Mesendoderm (in vitro differentiated cells): ENCODE data around the gene ARHGEF16.

Experiments
- DNase-seq: peaks from one replicate; pipeline ENCODE4 v3.0.0; 2013
- H2AK5ac ChIP-seq: 2 replicates; pipeline ENCODE4 v1.6.1; 2013; ENCODE audit warnings: low read length, inconsistent platforms
- H2BK120ac ChIP-seq: 2 replicates; pipeline ENCODE4 v1.6.1; 2013; ENCODE audit warnings: low read depth, mild to moderate bottlenecking, low read length, moderate library complexity, mixed read lengths
- H2BK15ac ChIP-seq: replicated peaks from 2 replicates; pipeline ENCODE4 v1.6.1; 2013; ENCODE audit warnings: low read depth, mild to moderate bottlenecking, moderate library complexity
- H2BK5ac ChIP-seq: 2 replicates; pipeline ENCODE4 v1.6.1; 2013; ENCODE audit warnings: low read length, inconsistent platforms
- H3K18ac ChIP-seq: 2 replicates; pipeline ENCODE4 v1.6.1; 2013; ENCODE audit warnings: mild to moderate bottlenecking, low read length, mixed read lengths
- H3K23ac ChIP-seq: one replicate; pipeline ENCODE4 v1.6.1; 2013; ENCODE audit warnings: low read length
- H3K27ac ChIP-seq: 2 replicates; pipeline ENCODE4 v1.5.1; 2013; ENCODE audit warnings: low read depth, mild to moderate bottlenecking, inconsistent platforms, low read length, moderate library complexity
- H3K27me3 ChIP-seq: 2 replicates; pipeline ENCODE4 v1.6.1; 2013; ENCODE audit warnings: low read length, control low read depth, mild to moderate bottlenecking, inconsistent platforms; ENCODE audit not compliant: insufficient read depth, poor library complexity
- H3K36me3 ChIP-seq: 2 replicates; pipeline ENCODE4 v1.6.1; 2013; ENCODE audit warnings: low read length, inconsistent platforms; ENCODE audit not compliant: control insufficient read depth, insufficient read depth
- H3K4ac ChIP-seq: one replicate; pipeline ENCODE4 v1.6.1; 2013; ENCODE audit warnings: low read depth, mild to moderate bottlenecking, low read length, moderate library complexity
- H3K4me1 ChIP-seq: 2 replicates; pipeline ENCODE4 v1.6.1; 2013; ENCODE audit warnings: low read depth, low read length, inconsistent platforms; ENCODE audit not compliant: control insufficient read depth
- H3K4me2 ChIP-seq: 2 replicates; pipeline ENCODE4 v1.6.1; 2013; ENCODE audit warnings: low read length
- H3K4me3 ChIP-seq: 2 replicates; pipeline ENCODE4 v1.5.1; 2013; ENCODE audit warnings: mild to moderate bottlenecking, low read length
- H3K56ac ChIP-seq: one replicate; pipeline ENCODE4 v1.6.1; 2013; ENCODE audit warnings: low read length
- H3K79me1 ChIP-seq: 2 replicates; pipeline ENCODE4 v1.6.1; 2013; ENCODE audit warnings: low read length, inconsistent platforms
- H3K79me2 ChIP-seq: 2 replicates; pipeline ENCODE4 v1.6.1; 2013; ENCODE audit warnings: mild to moderate bottlenecking, low read length; ENCODE audit not compliant: control insufficient read depth, insufficient read depth
- H3K9ac ChIP-seq: 2 replicates; pipeline ENCODE4 v1.6.1; 2013; ENCODE audit warnings: low read length, inconsistent platforms
- H4K5ac ChIP-seq: one replicate; pipeline ENCODE4 v1.6.1; 2013; ENCODE audit warnings: low read length
- H4K8ac ChIP-seq: one replicate; pipeline ENCODE4 v1.6.1; 2013; ENCODE audit warnings: low read depth, mild to moderate bottlenecking, control low read depth, low read length, moderate library complexity
- WGBS: extraction: QIAGEN DNeasy Blood & Tissue Kit; methylation state at CpG from one replicate; pipeline ENCODE4 v1.1.7; 2013; ENCODE audit warnings: low lambda C conversion rate, missing lambda C conversion rate; ENCODE audit not compliant: insufficient coverage; ENCODE audit errors: extremely low coverage; 5-methylcytosine and 5-hydroxymethylcytosine counted together

Gene ARHGEF16

DNA sequence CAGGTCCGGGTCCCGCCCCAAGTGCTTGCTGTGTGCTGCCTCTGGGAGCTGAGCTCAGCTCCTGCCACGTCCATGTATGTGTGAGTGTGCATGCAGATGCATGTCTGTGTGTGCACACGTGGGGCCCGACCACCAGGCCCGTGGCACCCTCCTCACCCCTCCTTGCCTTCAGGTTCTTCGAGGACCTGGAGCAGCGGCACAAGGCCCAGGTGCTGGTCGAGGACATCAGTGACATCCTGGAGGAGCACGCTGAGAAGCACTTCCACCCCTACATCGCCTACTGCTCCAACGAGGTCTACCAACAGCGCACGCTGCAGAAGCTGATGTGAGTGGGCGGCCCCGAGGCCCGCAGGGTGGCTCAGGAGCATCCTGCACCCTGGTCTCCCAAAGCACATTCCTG, 18.4 kb downstream of the ARHGEF16 start:
- no peaks in the 10 kb centered on the region for H3K27me3 ChIP-seq
- WGBS: no CpG with 5 or more reads among the region's 17 CpGs
- H3K36me3 ChIP-seq: peaks cover 4% of the 10 kb centered on the region
- no peak overlapping the region for H3K4ac ChIP-seq
- H4K8ac ChIP-seq: no peak overlapping the region
- no peak overlapping the region for H2BK120ac ChIP-seq
- H3K9ac ChIP-seq: no peak overlapping the region
- H3K4me1 ChIP-seq: peaks cover 5% of the 10 kb centered on the region
- no peaks in the 10 kb centered on the region for H3K79me2 ChIP-seq
- no peak overlapping the region for H4K5ac ChIP-seq
- DNase-seq: no peak
- H3K4me2 ChIP-seq: no peak overlapping the region
- no peaks in the 10 kb centered on the region for H3K79me1 ChIP-seq
- no peak overlapping the region for H2BK15ac ChIP-seq
- no peak overlapping the region for H3K23ac ChIP-seq
- H3K56ac ChIP-seq: no peak overlapping the region
- no peak overlapping the region for H3K18ac ChIP-seq
- no peak overlapping the region for H3K4me3 ChIP-seq
- H2BK5ac ChIP-seq: no peak overlapping the region
- H3K27ac ChIP-seq: no peak overlapping the region
- H2AK5ac ChIP-seq: no peak overlapping the region

- Histone ChIP-seq H3K4me1 (peaks cover 5% of the 10 kb centered on the region), H3K79me1 (no peaks in the 10 kb centered on the region), H4K8ac (no peak overlapping the region), H3K4ac (no peak overlapping the region), H3K27me3 (no peaks in the 10 kb centered on the region), H2BK15ac (no peak overlapping the region), H2AK5ac (no peak overlapping the region), H3K27ac (no peak overlapping the region), H4K5ac (no peak overlapping the region), H2BK5ac (no peak overlapping the region), H3K4me2 (no peak overlapping the region), H3K79me2 (no peaks in the 10 kb centered on the region), H3K56ac (no peak overlapping the region), H3K9ac (no peak overlapping the region), H2BK120ac (no peak overlapping the region), H3K18ac (no peak overlapping the region), H3K23ac (no peak overlapping the region), H3K4me3 (no peak overlapping the region), H3K36me3 (peaks cover 4% of the 10 kb centered on the region)
- DNase-seq: no peak
- no CpG with 5 or more reads among the region's 20 CpGs for WGBS
Measured at GRCh38 chr1:3473381-3473844, 18.9 kb downstream of the ARHGEF16 start.

- DNase-seq: no peak
- H3K27ac ChIP-seq: no peak overlapping the region
- H3K27me3 ChIP-seq: no peaks in the 10 kb centered on the region
- peaks cover 5% of the 10 kb centered on the region for H3K4me1 ChIP-seq
- H4K8ac ChIP-seq: no peak overlapping the region
- H3K4me2 ChIP-seq: no peak overlapping the region
- no peaks in the 10 kb centered on the region for H3K79me1 ChIP-seq
- H4K5ac ChIP-seq: no peak overlapping the region
- H3K4me3 ChIP-seq: no peak overlapping the region
- H3K36me3 ChIP-seq: peaks cover 4% of the 10 kb centered on the region
- H2BK120ac ChIP-seq: no peak overlapping the region
- no peak overlapping the region for H3K23ac ChIP-seq
- H3K9ac ChIP-seq: no peak overlapping the region
- H2BK5ac ChIP-seq: no peak overlapping the region
- no peak overlapping the region for H2AK5ac ChIP-seq
- no peak overlapping the region for H2BK15ac ChIP-seq
- H3K4ac ChIP-seq: no peak overlapping the region
- H3K18ac ChIP-seq: no peak overlapping the region
- no peak overlapping the region for H3K56ac ChIP-seq
- no CpG with 5 or more reads among the region's 8 CpGs for WGBS
- no peaks in the 10 kb centered on the region for H3K79me2 ChIP-seq
Measured at GRCh38 chr1:3474016-3474415, 19.6 kb downstream of the ARHGEF16 start.

DNA sequence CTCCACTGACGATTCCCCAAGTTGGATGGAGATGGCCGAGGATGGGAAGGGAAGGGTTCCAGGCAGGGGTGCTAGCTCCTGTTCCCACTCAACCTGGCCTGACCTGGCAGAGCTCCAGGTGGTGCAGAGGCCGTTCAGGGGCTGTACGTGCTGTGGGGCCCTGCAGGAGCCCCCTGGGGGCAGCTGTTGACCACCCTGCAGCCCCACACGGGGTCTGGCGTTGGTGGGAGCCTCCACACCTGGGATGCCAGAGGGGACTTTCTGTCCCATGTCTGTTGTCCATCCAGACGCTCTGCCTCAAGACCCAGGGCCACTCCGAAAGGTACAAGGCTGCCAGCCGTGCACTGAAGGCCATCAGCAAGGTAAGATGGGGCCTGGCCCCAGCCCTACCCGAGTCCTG, 20.0 kb downstream of the ARHGEF16 start:
- no peak overlapping the region for H3K9ac ChIP-seq
- H3K56ac ChIP-seq: no peak overlapping the region
- no peak overlapping the region for H3K23ac ChIP-seq
- H2BK15ac ChIP-seq: no peak overlapping the region
- H3K18ac ChIP-seq: no peak overlapping the region
- no peak overlapping the region for H2BK120ac ChIP-seq
- WGBS: no CpG with 5 or more reads among the region's 10 CpGs
- H3K4me2 ChIP-seq: no peak overlapping the region
- no peaks in the 10 kb centered on the region for H3K27me3 ChIP-seq
- H3K36me3 ChIP-seq: peaks cover 4% of the 10 kb centered on the region
- H4K8ac ChIP-seq: no peak overlapping the region
- no peak for DNase-seq
- no peak overlapping the region for H2BK5ac ChIP-seq
- H3K4ac ChIP-seq: no peak overlapping the region
- no peak overlapping the region for H2AK5ac ChIP-seq
- H3K79me1 ChIP-seq: no peaks in the 10 kb centered on the region
- H3K4me1 ChIP-seq: peaks cover 5% of the 10 kb centered on the region
- H3K4me3 ChIP-seq: no peak overlapping the region
- no peaks in the 10 kb centered on the region for H3K79me2 ChIP-seq
- H3K27ac ChIP-seq: no peak overlapping the region
- H4K5ac ChIP-seq: no peak overlapping the region

GRCh38 chr1:3475839-3476573, 21.5 kb downstream of the ARHGEF16 start:
- H3K36me3 ChIP-seq: peaks cover 4% of the 10 kb centered on the region
- no peak overlapping the region for H3K27ac ChIP-seq
- no peak overlapping the region for H3K9ac ChIP-seq
- H3K27me3 ChIP-seq: no peaks in the 10 kb centered on the region
- H2BK15ac ChIP-seq: no peak overlapping the region
- no peak overlapping the region for H3K4me2 ChIP-seq
- H3K4ac ChIP-seq: no peak overlapping the region
- no CpG with 5 or more reads among the region's 14 CpGs for WGBS
- no peak overlapping the region for H3K4me3 ChIP-seq
- H2AK5ac ChIP-seq: no peak overlapping the region
- DNase-seq: no peak
- H4K5ac ChIP-seq: no peak overlapping the region
- no peak overlapping the region for H2BK5ac ChIP-seq
- H3K79me2 ChIP-seq: no peaks in the 10 kb centered on the region
- H3K4me1 ChIP-seq: peaks cover under 1% of the 10 kb centered on the region
- no peak overlapping the region for H4K8ac ChIP-seq
- no peak overlapping the region for H2BK120ac ChIP-seq
- no peak overlapping the region for H3K18ac ChIP-seq
- no peak overlapping the region for H3K56ac ChIP-seq
- no peaks in the 10 kb centered on the region for H3K79me1 ChIP-seq
- H3K23ac ChIP-seq: no peak overlapping the region

DNA sequence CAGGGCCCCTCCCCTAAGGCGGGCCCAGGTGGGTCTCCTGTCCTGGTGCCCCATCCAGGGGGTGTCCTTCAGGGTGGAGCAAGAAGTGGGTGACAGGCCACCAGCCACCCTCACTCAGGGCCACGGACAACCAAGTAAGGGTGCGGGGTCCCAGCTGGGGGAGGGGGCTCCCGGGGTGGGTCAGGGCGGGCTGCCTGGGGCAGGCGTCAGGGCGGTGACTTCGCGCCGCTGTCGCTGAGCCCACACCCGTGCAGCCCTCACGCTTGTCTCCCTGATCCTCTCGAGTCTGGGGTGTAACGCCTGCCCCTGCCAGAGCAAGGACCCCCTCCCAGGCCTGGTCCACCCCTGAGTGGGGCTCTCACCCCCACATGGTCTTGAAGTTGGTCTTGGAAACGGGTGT, 22.2 kb downstream of the ARHGEF16 start:
- no CpG with 5 or more reads among the region's 16 CpGs for WGBS
- no peak for DNase-seq

More for the DNA sequence above, 22.2 kb downstream of the ARHGEF16 start:
- Histone ChIP-seq H3K4ac (no peak overlapping the region), H3K9ac (no peak overlapping the region), H3K79me1 (no peaks in the 10 kb centered on the region), H2BK120ac (no peak overlapping the region), H3K4me3 (no peak overlapping the region), H3K56ac (no peak overlapping the region), H3K18ac (no peak overlapping the region), H4K8ac (no peak overlapping the region), H4K5ac (no peak overlapping the region), H2AK5ac (no peak overlapping the region), H3K27ac (no peak overlapping the region), H3K4me1 (no peaks in the 10 kb centered on the region), H2BK15ac (no peak overlapping the region), H3K79me2 (no peaks in the 10 kb centered on the region), H2BK5ac (no peak overlapping the region), H3K36me3 (peaks cover 4% of the 10 kb centered on the region), H3K27me3 (no peaks in the 10 kb centered on the region), H3K4me2 (no peak overlapping the region), H3K23ac (no peak overlapping the region)
